ENCODE data around the gene PPP2R2D. TPM values are rescaled to one million over a fixed set of nuclear protein-coding genes. Genes with fewer than 3 reads are reported as not detected.

The PPP2R2D gene
- total RNA-seq, 2 experiments from 2014 or later, result 31.6 to 32.3 TPM

GRCh38 chr10:131905267-131905571, 4.4 kb downstream of the PPP2R2D start:
- no peak for ATAC-seq
- ChIA-PET CTCF (interaction anchor here (1.0 to 2.0 kb wide), 3 partner anchors 19 to 118 kb away, joined by 4 to 6 read pairs (median 5); no protein-coding TSS in a partner anchor), POLR2A (interaction anchor here (0.9 to 1.6 kb wide), 4 partner anchors 8 to 63 kb away, joined by 3 read pairs; no protein-coding TSS in a partner anchor)
- H3K4me1 Mint-ChIP-seq (ENCODE audit: low read depth), result peaks cover 76% of the 10 kb centered on the region
- H3K27me3 Mint-ChIP-seq, result no peaks in the 10 kb centered on the region
- H3K9me3 Mint-ChIP-seq, result no peaks in the 10 kb centered on the region
- H3K27ac Mint-ChIP-seq, result peak overlapping the region; percentile 86
- TF ChIP-seq, protein P1, sequence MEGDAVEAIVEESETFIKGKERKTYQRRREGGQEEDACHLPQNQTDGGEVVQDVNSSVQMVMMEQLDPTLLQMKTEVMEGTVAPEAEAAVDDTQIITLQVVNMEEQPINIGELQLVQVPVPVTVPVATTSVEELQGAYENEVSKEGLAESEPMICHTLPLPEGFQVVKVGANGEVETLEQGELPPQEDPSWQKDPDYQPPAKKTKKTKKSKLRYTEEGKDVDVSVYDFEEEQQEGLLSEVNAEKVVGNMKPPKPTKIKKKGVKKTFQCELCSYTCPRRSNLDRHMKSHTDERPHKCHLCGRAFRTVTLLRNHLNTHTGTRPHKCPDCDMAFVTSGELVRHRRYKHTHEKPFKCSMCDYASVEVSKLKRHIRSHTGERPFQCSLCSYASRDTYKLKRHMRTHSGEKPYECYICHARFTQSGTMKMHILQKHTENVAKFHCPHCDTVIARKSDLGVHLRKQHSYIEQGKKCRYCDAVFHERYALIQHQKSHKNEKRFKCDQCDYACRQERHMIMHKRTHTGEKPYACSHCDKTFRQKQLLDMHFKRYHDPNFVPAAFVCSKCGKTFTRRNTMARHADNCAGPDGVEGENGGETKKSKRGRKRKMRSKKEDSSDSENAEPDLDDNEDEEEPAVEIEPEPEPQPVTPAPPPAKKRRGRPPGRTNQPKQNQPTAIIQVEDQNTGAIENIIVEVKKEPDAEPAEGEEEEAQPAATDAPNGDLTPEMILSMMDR (IDR thresholded peaks at IDR 0.05), result no peak
- no peak overlapping the region for H3K4me3 Mint-ChIP-seq
- no peak for DNase-seq
- intact Hi-C loops (cut with micrococcal nuclease), result no loop called here
- peaks cover 42% of the 10 kb centered on the region for H3K36me3 Mint-ChIP-seq (ENCODE audit: low read depth)

GRCh38 chr10:131905603-131906268, 4.9 kb downstream of the PPP2R2D start:
- peaks cover 45% of the 10 kb centered on the region for H3K36me3 Mint-ChIP-seq (ENCODE audit: low read depth)
- TF ChIP-seq, protein P1 (IDR thresholded peaks at IDR 0.05), result no peak
- no peak for DNase-seq
- peaks cover 78% of the 10 kb centered on the region for H3K4me1 Mint-ChIP-seq (ENCODE audit: low read depth)
- ChIA-PET POLR2A (interaction anchor here (0.5 to 1.6 kb wide), 4 partner anchors 19 to 321 kb away, joined by 3 to 5 read pairs (median 3); no protein-coding TSS in a partner anchor), CTCF (interaction anchor here (1.0 to 2.8 kb wide), 3 partner anchors 20 to 117 kb away, joined by 4 to 12 read pairs (median 6); no protein-coding TSS in a partner anchor)
- no peaks in the 10 kb centered on the region for H3K27me3 Mint-ChIP-seq
- H3K4me3 Mint-ChIP-seq, result no peak overlapping the region
- H3K9me3 Mint-ChIP-seq, result no peaks in the 10 kb centered on the region
- no peak for ATAC-seq
- intact Hi-C loops (cut with micrococcal nuclease), result no loop called here
- H3K27ac Mint-ChIP-seq, result peak overlapping the region; percentile 86

- H3K27me3 Mint-ChIP-seq, result no peaks in the 10 kb centered on the region
- peaks cover 47% of the 10 kb centered on the region for H3K36me3 Mint-ChIP-seq (ENCODE audit: low read depth)
- no peak for DNase-seq
- peaks cover 81% of the 10 kb centered on the region for H3K4me1 Mint-ChIP-seq (ENCODE audit: low read depth)
- CTCF ChIA-PET, result interaction anchor here (2.0 to 2.8 kb wide), 2 partner anchors 21 to 117 kb away, joined by 6 to 12 read pairs; no protein-coding TSS in a partner anchor
- H3K4me3 Mint-ChIP-seq, result no peak overlapping the region
- intact Hi-C loops (cut with micrococcal nuclease), result no loop called here
- TF ChIP-seq, protein P1 (IDR thresholded peaks at IDR 0.05), result no peak
- no peak for ATAC-seq
- H3K9me3 Mint-ChIP-seq, result no peaks in the 10 kb centered on the region
- POLR2A ChIA-PET, result interaction anchor here (0.5 to 1.6 kb wide), 3 partner anchors 18 to 322 kb away, joined by 3 to 5 read pairs (median 3); no protein-coding TSS in a partner anchor
- peak overlapping the region; percentile 86 for H3K27ac Mint-ChIP-seq
Observed at GRCh38 chr10:131906269-131906639, 5.4 kb downstream of the PPP2R2D start.

DNA sequence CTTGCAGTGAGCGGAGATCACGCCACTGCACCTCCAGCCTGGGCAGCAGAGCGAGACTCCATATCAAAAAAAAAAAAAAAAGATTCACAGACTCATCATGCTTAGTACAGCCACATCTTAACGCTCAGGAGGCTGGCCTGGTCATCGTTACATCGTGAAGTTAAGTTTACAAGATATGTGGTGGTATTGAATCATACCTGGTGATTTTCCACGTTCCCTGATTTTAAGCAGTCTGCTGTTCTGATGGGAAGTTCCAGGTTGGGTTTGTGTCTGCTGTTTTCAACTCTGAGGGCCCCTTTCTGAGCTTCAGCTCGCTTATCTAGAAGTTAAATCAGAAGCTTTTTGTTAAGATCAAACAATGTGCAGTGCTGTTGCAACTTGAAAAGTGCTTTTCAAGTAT, 6.9 kb downstream of the PPP2R2D start:
- H3K4me1 Mint-ChIP-seq (ENCODE audit: low read depth), result peaks cover 80% of the 10 kb centered on the region
- peak overlapping the region; percentile 36 for H3K4me3 Mint-ChIP-seq
- peak overlapping the region; percentile 87 for H3K27ac Mint-ChIP-seq
- DNase-seq (no peak), ATAC-seq (no peak)
- TF ChIP-seq, protein P1 (IDR thresholded peaks at IDR 0.05), result no peak
- ChIA-PET POLR2A (no interaction called here), CTCF (interaction anchor here (0.8 to 2.8 kb wide), 5 partner anchors 8 to 235 kb away, joined by 3 to 12 read pairs (median 4); no protein-coding TSS in a partner anchor)
- peaks cover 2% of the 10 kb centered on the region for H3K9me3 Mint-ChIP-seq
- peaks cover 56% of the 10 kb centered on the region for H3K36me3 Mint-ChIP-seq (ENCODE audit: low read depth)
- no peaks in the 10 kb centered on the region for H3K27me3 Mint-ChIP-seq
- intact Hi-C loops (cut with micrococcal nuclease), result no loop called here

DNA sequence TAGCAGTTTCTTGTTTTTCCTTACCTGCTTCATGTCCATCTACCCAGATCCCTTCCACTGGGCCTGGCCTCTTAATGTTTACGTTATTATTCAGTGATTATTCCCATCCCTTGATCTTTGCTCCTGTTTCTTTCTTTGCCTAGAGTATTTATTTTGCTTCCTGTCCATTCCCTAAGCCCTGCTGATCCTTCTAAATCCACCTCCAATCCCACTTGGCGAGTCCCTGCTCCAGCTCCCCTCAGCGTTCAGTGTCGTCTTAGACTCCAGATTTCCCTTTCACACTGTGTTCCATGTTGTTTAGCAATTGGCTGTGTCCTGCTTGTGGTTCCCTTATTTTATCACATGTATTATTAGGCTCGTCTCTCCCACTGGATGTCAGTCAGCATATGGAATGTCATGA, 7.3 kb downstream of the PPP2R2D start:
- DNase-seq (no peak), ATAC-seq (no peak)
- intact Hi-C loops (cut with micrococcal nuclease), result no loop called here
- Mint-ChIP-seq H3K36me3 (ENCODE audit: low read depth) (peaks cover 59% of the 10 kb centered on the region), H3K4me1 (ENCODE audit: low read depth) (peaks cover 78% of the 10 kb centered on the region), H3K4me3 (peak overlapping the region; percentile 14), H3K27ac (peak overlapping the region; percentile 87), H3K27me3 (no peaks in the 10 kb centered on the region), H3K9me3 (peaks cover 2% of the 10 kb centered on the region)
- TF ChIP-seq, protein P1 (IDR thresholded peaks at IDR 0.05), result no peak
- ChIA-PET POLR2A (interaction anchor here (0.6 to 2.3 kb wide), 3 partner anchors 8 to 381 kb away, joined by 3 to 8 read pairs (median 3); partner anchors contain the start of gene PPP2R2D), CTCF (interaction anchor here (0.8 to 2.8 kb wide), 6 partner anchors 9 to 235 kb away, joined by 3 to 12 read pairs (median 4); no protein-coding TSS in a partner anchor)

Data from activated CD8-positive, alpha-beta T cell treated with anti-CD3 and anti-CD28 coated beads for 36 hours (primary cell).